ENCODE results near the gene EIF3L.

The EIF3L gene

GRCh38 chr22:37896181-37896592 lies 47.0 kb downstream of the EIF3L start:
- 0 out of 2 replicates have a peak overlapping the region, but pooled peaks have one; percentile 5 for H3K9ac ChIP-seq (ENCODE audit: low read depth, low read length)

GRCh38 chr22:37896939-37897338 lies 47.7 kb downstream of the EIF3L start:
- Histone ChIP-seq H3K27me3 (ENCODE audit: insufficient read depth, low read length) (no peaks in the 10 kb centered on the region), H3K4me1 (ENCODE audit: insufficient read depth, low read length) (peaks cover 31% of the 10 kb centered on the region), H3K27ac (ENCODE audit: low read length) (no peak overlapping the region), H3K9ac (ENCODE audit: low read depth, low read length) (peak overlapping the region; percentile 5; the same call in 1 of the 2 replicates), H3K36me3 (ENCODE audit: insufficient read depth, low read depth, low read length) (peaks cover 4% of the 10 kb centered on the region; the same call in 1 of the 2 replicates), H3K4me3 (ENCODE audit: low read length) (no peak overlapping the region), H3K9me3 (ENCODE audit: insufficient read depth, low read depth, low read length) (no peaks in the 10 kb centered on the region)

More at GRCh38 chr22:37896181-37896592, 47.0 kb downstream of the EIF3L start:
- Histone ChIP-seq H3K4me3 (ENCODE audit: low read length) (no peak overlapping the region), H3K27ac (ENCODE audit: low read length) (no peak overlapping the region), H3K36me3 (ENCODE audit: insufficient read depth, low read depth, low read length) (peaks cover 11% of the 10 kb centered on the region), H3K4me1 (ENCODE audit: insufficient read depth, low read length) (peaks cover 31% of the 10 kb centered on the region), H3K9me3 (ENCODE audit: insufficient read depth, low read depth, low read length) (no peaks in the 10 kb centered on the region), H3K27me3 (ENCODE audit: insufficient read depth, low read length) (no peaks in the 10 kb centered on the region)

GRCh38 chr22:37897807-37898206 lies 48.6 kb downstream of the EIF3L start:
- no peak overlapping the region for H3K9ac ChIP-seq (ENCODE audit: low read depth, low read length)
- H3K4me1 ChIP-seq (ENCODE audit: insufficient read depth, low read length) = peaks cover 31% of the 10 kb centered on the region
- no peak overlapping the region for H3K4me3 ChIP-seq (ENCODE audit: low read length)
- H3K9me3 ChIP-seq (ENCODE audit: insufficient read depth, low read depth, low read length) = no peaks in the 10 kb centered on the region
- H3K27ac ChIP-seq (ENCODE audit: low read length) = no peak overlapping the region
- no peaks in the 10 kb centered on the region for H3K27me3 ChIP-seq (ENCODE audit: insufficient read depth, low read length)
- no peaks in the 10 kb centered on the region for H3K36me3 ChIP-seq (ENCODE audit: insufficient read depth, low read depth, low read length)

- Histone ChIP-seq H3K36me3 (ENCODE audit: insufficient read depth, low read depth, low read length) (no peaks in the 10 kb centered on the region), H3K4me1 (ENCODE audit: insufficient read depth, low read length) (peaks cover 31% of the 10 kb centered on the region), H3K27me3 (ENCODE audit: insufficient read depth, low read length) (no peaks in the 10 kb centered on the region), H3K27ac (ENCODE audit: low read length) (no peak overlapping the region), H3K9ac (ENCODE audit: low read depth, low read length) (peak overlapping the region; percentile 61), H3K9me3 (ENCODE audit: insufficient read depth, low read depth, low read length) (no peaks in the 10 kb centered on the region), H3K4me3 (ENCODE audit: low read length) (no peak overlapping the region)
Observed at GRCh38 chr22:37898441-37899181, 49.4 kb downstream of the EIF3L start.

DNA sequence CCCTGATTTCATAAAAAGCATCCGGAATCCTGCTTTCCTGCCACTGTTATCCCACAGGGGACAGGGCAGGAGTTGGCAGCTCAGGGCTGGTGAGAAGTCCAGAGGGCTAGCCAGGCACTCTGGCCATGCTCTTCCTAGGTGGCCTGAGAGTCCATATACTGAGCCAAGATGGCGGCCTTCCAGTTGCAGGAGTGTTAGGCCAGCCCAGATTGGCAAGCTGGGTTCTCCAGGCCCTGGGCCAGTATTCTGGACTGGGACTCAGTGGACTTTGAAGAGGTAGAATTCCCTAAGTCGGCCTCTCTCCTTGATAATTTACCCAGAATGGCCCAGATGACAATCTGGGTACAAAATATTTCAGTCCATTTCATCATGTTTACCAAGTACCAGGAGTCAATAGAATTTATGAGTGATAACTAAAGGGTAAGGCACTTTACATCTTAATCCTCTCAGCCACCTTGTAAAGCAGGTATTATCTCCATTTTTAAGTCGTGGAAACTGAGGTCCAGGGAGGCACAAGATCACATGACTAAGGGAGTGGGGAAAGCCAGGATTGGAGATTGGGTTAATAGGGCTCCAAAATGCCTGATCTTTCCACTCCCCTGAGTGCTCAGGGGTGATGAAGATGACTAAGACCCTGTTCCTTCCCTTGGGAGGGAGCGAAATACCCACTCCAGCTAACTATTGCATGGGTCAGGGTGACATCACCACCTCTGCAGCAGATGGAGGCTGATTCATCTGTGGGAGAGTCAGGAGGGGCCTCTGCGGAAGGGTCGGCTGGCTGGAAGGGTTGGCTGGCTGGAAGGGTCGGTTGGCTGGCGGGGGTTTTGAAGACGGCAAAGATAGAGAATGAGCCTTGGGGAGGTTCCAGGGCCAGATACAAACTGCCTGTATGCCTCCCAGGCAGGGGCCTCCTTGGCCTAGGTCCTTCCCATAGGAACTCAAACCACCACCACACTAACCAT lies 55.6 kb downstream of the EIF3L start:
- H3K36me3 ChIP-seq (ENCODE audit: insufficient read depth, low read depth, low read length) = no peaks in the 10 kb centered on the region
- peak overlapping the region; percentile 69 for H3K9ac ChIP-seq (ENCODE audit: low read depth, low read length)
- H3K9me3 ChIP-seq (ENCODE audit: insufficient read depth, low read depth, low read length) = no peaks in the 10 kb centered on the region
- H3K27me3 ChIP-seq (ENCODE audit: insufficient read depth, low read length) = no peaks in the 10 kb centered on the region
- H3K27ac ChIP-seq (ENCODE audit: low read length) = no peak overlapping the region
- peak overlapping the region; percentile 61; the same call in 1 of the 2 replicates for H3K4me3 ChIP-seq (ENCODE audit: low read length)
- H3K4me1 ChIP-seq (ENCODE audit: insufficient read depth, low read length) = peaks cover 11% of the 10 kb centered on the region

DNA sequence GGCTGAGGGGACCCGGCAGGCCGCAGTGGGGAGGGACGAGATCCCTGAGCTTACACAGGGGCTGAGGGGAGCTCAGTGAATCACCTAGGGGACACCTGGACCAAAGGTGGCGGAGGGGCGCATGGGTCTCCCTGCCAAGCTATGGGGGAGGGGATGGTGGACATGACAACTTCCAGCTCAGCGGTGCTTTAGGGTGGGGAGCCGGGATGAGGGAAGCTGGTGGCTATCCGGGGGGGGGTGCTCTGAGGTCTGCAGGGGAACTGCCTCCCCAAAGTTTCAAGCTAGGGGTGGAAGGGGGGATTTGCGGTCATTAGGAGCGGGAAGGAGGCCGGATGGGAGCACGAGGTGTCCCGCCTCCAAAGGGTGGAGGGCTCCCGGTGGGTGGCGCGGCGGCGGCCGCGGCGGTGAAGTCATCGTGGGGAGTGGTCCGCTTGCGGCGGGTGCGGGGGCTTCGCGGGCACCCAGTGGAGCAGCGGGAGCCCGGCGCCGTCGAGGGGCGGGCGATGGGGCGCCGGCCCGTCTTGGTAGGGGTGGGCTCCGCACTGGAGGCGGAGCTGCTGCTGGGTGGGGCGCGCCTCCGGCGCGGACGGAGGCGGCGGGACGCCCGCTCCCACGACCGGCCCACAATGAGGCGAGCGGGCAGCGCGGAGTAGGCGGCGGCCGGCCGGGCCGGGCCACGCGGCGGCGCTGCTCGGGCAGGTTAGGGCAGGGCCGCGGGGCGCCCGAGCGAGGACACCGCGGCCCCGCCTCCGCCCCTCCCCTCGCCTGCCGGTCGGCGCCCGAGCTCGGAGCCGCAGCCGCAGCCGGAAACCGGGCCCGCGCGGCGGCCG lies 56.5 kb downstream of the EIF3L start, which contains the start of gene MICALL1:
Gene MICALL1, plus strand, starts transcription at position 764 of the 830 bp plus-strand sequence. CDS start 126 bp downstream, outside the sequence.
- Histone ChIP-seq H3K4me3 (ENCODE audit: low read length) (peak within 1 kb of the TSS; percentile 75), H3K4me1 (ENCODE audit: insufficient read depth, low read length) (peaks cover 20% of the 10 kb centered on the region), H3K27ac (ENCODE audit: low read length) (no peak within 1 kb of the TSS), H3K9me3 (ENCODE audit: insufficient read depth, low read depth, low read length) (no peaks in the 10 kb centered on the region), H3K27me3 (ENCODE audit: insufficient read depth, low read length) (no peaks in the 10 kb centered on the region), H3K36me3 (ENCODE audit: insufficient read depth, low read depth, low read length) (no peaks in the 10 kb centered on the region), H3K9ac (ENCODE audit: low read depth, low read length) (peak within 1 kb of the TSS; percentile 69)

DNA sequence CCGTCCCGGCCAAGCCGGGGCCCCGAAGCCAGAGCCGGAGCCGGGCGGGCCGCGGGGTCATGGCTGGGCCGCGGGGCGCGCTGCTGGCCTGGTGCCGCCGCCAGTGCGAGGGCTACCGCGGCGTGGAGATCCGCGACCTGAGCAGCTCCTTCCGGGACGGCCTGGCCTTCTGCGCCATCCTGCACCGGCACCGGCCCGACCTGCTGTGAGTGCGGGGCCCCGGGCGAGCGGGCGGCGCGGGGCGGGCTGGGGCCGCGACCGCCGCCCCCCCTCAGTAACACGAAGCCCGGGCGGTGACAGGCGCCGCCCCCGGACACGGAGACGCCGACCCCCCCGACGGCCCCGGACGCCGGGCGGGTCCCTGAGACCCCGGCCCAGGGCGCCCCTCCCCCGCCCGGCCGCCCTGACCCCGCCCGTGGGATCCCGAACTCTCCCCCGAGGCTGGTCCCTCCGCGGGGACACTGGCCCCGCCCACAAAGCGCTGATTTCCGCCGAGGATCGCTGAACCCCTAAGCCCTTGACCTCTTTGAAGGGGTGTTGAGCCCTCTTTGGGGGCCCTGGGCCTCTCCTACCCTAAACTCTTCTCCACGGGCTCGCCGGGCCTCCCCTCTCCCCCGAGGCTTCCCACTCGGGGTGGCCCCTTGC lies 57.3 kb downstream of the EIF3L start:
- H3K27ac ChIP-seq (ENCODE audit: low read length) = no peak overlapping the region
- H3K27me3 ChIP-seq (ENCODE audit: insufficient read depth, low read length) = no peaks in the 10 kb centered on the region
- no peaks in the 10 kb centered on the region for H3K9me3 ChIP-seq (ENCODE audit: insufficient read depth, low read depth, low read length)
- no peaks in the 10 kb centered on the region for H3K36me3 ChIP-seq (ENCODE audit: insufficient read depth, low read depth, low read length)
- H3K9ac ChIP-seq (ENCODE audit: low read depth, low read length) = peak overlapping the region; percentile 64; the same call in 1 of the 2 replicates
- peak overlapping the region; percentile 75 for H3K4me3 ChIP-seq (ENCODE audit: low read length)
- peaks cover 28% of the 10 kb centered on the region for H3K4me1 ChIP-seq (ENCODE audit: insufficient read depth, low read length)

- Histone ChIP-seq H3K9me3 (ENCODE audit: insufficient read depth, low read depth, low read length) (no peaks in the 10 kb centered on the region), H3K27me3 (ENCODE audit: insufficient read depth, low read length) (no peaks in the 10 kb centered on the region), H3K36me3 (ENCODE audit: insufficient read depth, low read depth, low read length) (0 out of 2 replicates have a peak, but pooled peaks cover 3% of the 10 kb centered on the region), H3K4me3 (ENCODE audit: low read length) (peak overlapping the region; percentile 75), H3K9ac (ENCODE audit: low read depth, low read length) (peak overlapping the region; percentile 64; the same call in 1 of the 2 replicates), H3K27ac (ENCODE audit: low read length) (no peak overlapping the region), H3K4me1 (ENCODE audit: insufficient read depth, low read length) (peaks cover 30% of the 10 kb centered on the region)
Observed at GRCh38 chr22:37907036-37907954, 58.1 kb downstream of the EIF3L start.

DNA sequence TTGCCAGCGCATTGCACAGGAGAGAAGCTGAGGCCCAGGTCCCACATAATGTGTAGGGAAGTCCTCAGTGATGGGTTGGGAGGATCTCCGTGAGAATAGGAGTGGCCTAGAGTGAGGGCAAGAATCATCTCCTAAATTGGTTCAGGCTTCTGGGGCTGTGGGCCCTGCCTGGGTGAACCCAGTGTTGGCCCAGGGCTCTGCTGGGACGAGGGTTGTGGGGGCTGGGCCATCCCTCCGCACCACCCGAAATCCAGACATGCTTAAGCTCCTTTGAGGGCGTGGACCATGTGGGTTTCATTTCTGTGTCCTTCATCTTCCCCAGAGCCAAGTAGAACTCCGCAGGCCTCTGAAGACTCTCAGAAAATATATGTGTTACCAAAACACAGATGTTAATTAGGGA lies 60.5 kb downstream of the EIF3L start:
- Histone ChIP-seq H3K9me3 (ENCODE audit: insufficient read depth, low read depth, low read length) (no peaks in the 10 kb centered on the region), H3K27me3 (ENCODE audit: insufficient read depth, low read length) (no peaks in the 10 kb centered on the region), H3K4me1 (ENCODE audit: insufficient read depth, low read length) (peaks cover 30% of the 10 kb centered on the region), H3K36me3 (ENCODE audit: insufficient read depth, low read depth, low read length) (peaks cover 11% of the 10 kb centered on the region), H3K9ac (ENCODE audit: low read depth, low read length) (no peak overlapping the region; the same call in 1 of the 2 replicates), H3K4me3 (ENCODE audit: low read length) (no peak overlapping the region), H3K27ac (ENCODE audit: low read length) (no peak overlapping the region)
